Lower leg skin (tissue), 3 donors: ENCODE measurements around the gene TNFRSF13B.

Experiments used
- CTCF ChIP-seq, 3 donors: fragments of 450-650 bp; IDR thresholded peaks; one replicate each; pipeline ENCODE4 v1.5.1; 2016; ENCODE audit warnings: antibody characterized with exemption in 3 of 3, mild to moderate bottlenecking in 3 of 3, moderate library complexity in 2 of 3
- POLR2A ChIP-seq, 2 donors: fragments of 450-650 bp; IDR thresholded peaks; one replicate each; pipeline ENCODE4 v1.6.1; 2016 to 2017; ENCODE audit warnings: antibody characterized with exemption in 2 of 2, mild to moderate bottlenecking in 1 of 2, moderate library complexity in 1 of 2

- TF ChIP-seq CTCF (IDR thresholded peaks at IDR 0.05) (no peak), POLR2A (IDR thresholded peaks at IDR 0.05) (no peak)
These were observed 30.6 kb downstream of the TNFRSF13B start for GRCh38 chr17:16941072-16942036.
